GF-D8 (cell line): Measurements from ENCODE around the gene ACTC1.

Experiments used
- DNase-seq: peaks from one replicate; lab custom pipeline; 2025; lab: John Stamatoyannopoulos, UW

ACTC1 gene

GRCh38 chr15:34799149-34800101, 4.1 kb upstream of the ACTC1 start:
- DNase-seq = no peak

- DNase-seq = no peak
Observed at GRCh38 chr15:34796847-34797435, 1.6 kb upstream of the ACTC1 start.

GRCh38 chr15:34794590-34795206, 651 bp downstream of the ACTC1 start:
- DNase-seq = no peak

- DNase-seq = no peak
Observed at GRCh38 chr15:34793901-34794300, 1.4 kb downstream of the ACTC1 start.

GRCh38 chr15:34793071-34793470, 2.3 kb downstream of the ACTC1 start:
- no peak for DNase-seq

GRCh38 chr15:34791701-34792100, 3.6 kb downstream of the ACTC1 start:
- DNase-seq = no peak

- DNase-seq = no peak
Observed at GRCh38 chr15:34790121-34790520, 5.2 kb downstream of the ACTC1 start.

- no peak for DNase-seq
Observed at GRCh38 chr15:34789326-34789725, 6.0 kb downstream of the ACTC1 start.

- no peak for DNase-seq
Observed at GRCh38 chr15:34786206-34786605, 9.1 kb downstream of the ACTC1 start.

- no peak for DNase-seq
Observed at GRCh38 chr15:34783991-34784390, 11.4 kb downstream of the ACTC1 start.

- no peak for DNase-seq
Observed at GRCh38 chr15:34783431-34783830, 11.9 kb downstream of the ACTC1 start.

GRCh38 chr15:34782901-34783300, 12.4 kb downstream of the ACTC1 start:
- no peak for DNase-seq

- no peak for DNase-seq
Observed at GRCh38 chr15:34780725-34781124, 14.6 kb downstream of the ACTC1 start.

GRCh38 chr15:34776606-34777105, 18.7 kb downstream of the ACTC1 start:
- DNase-seq = no peak

GRCh38 chr15:34773917-34774316, 21.4 kb downstream of the ACTC1 start:
- DNase-seq = no peak

GRCh38 chr15:34773013-34773412, 22.3 kb downstream of the ACTC1 start:
- no peak for DNase-seq

- DNase-seq = no peak
Observed at GRCh38 chr15:34772312-34772711, 23.0 kb downstream of the ACTC1 start.

GRCh38 chr15:34769711-34770110, 25.6 kb downstream of the ACTC1 start:
- DNase-seq = no peak

- DNase-seq = no peak
Observed at GRCh38 chr15:34768530-34768929, 26.8 kb downstream of the ACTC1 start.

- DNase-seq = no peak
Observed at GRCh38 chr15:34765741-34766140, 29.6 kb downstream of the ACTC1 start.

GRCh38 chr15:34760909-34761308, 34.4 kb downstream of the ACTC1 start:
- no peak for DNase-seq

- no peak for DNase-seq
Observed at GRCh38 chr15:34759992-34760391, 35.4 kb downstream of the ACTC1 start.

- DNase-seq = no peak
Observed at GRCh38 chr15:34759347-34759746, 36.0 kb downstream of the ACTC1 start.
